Measurements from ENCODE around the gene RESF1. TPM values are rescaled to one million over a fixed set of nuclear protein-coding genes. Genes with fewer than 3 reads are reported as not detected.

RESF1 gene
- total and polyA plus RNA-seq, 10 of the 15 experiments (the other 5 are each of a cell fraction or from before 2014, with no cell fraction given): 18.9 to 81.8 (median 39.7) TPM

DNA sequence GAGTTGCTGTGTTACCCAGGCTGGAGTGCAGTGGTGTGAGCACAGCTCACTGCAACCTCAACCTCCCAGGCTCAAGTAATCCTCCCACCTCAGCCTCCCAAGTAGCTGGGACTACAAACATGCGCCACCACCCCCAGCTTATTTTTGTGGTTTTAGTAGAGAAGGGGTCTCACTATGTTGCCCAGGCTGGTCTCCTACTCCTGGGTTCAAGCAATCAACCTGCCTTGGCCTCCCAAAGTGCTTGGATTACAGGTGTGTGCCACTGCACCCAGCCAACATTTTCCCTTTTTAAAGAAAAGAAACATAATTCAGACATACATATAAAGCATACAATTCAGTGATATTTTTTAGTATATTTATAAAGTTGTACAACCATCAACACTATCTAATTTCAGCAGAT, 44.4 kb downstream of the RESF1 start:
- CTCF ChIA-PET: no interaction called here
- no peaks in the 10 kb centered on the region for H4K20me1 ChIP-seq (ENCODE audit: control insufficient read depth, insufficient read depth)
- ATAC-seq (no peak), DNase-seq (ENCODE audit: low read depth, low spot score) (no peak), FAIRE-seq (no peak)
- no TSS peak for BruUV-seq (replicated peaks)
- H3K36me3 ChIP-seq (ENCODE audit: control insufficient read depth in 2 of 2, insufficient read depth in 2 of 2, low read length in 1 of 2): no peaks in the 10 kb centered on the region
- no peak overlapping the region for H2AFZ ChIP-seq (ENCODE audit: control insufficient read depth, low read depth, low read length)
- H3K9ac ChIP-seq (ENCODE audit: control insufficient read depth, insufficient read depth, low read length): no peak overlapping the region
- SMC1A ChIA-PET (ENCODE audit: uncharacterized antibody, unreplicated experiment): interaction anchor here (0.9 to 1.3 kb wide), 2 partner anchors 73 to 194 kb away, joined by 3 read pairs; no protein-coding TSS in a partner anchor
- intact Hi-C loops (cut with micrococcal nuclease; ENCODE audit: unreplicated experiment) (no loop called here), in situ Hi-C loops (cut with MboI) (no loop called here)
- no peaks in the 10 kb centered on the region for H3K9me3 ChIP-seq (replicated peaks; ENCODE audit: control insufficient read depth, insufficient read depth, low read length)
- H3K79me2 ChIP-seq (ENCODE audit: control insufficient read depth, insufficient read depth, low read length): no peaks in the 10 kb centered on the region
- H3K4me1 ChIP-seq (ENCODE audit: control insufficient read depth, insufficient read depth, low read length): no peaks in the 10 kb centered on the region
- no peak overlapping the region for H3K4me3 ChIP-seq
- POLR2A ChIA-PET: no interaction called here
- H3K27ac ChIP-seq (ENCODE audit: control insufficient read depth, insufficient read depth): no peak overlapping the region
- 100% methylated on average over 1 of the region's 1 CpG for WGBS (ENCODE audit: insufficient coverage, insufficient replicate concordance, low lambda C conversion rate, missing lambda C conversion rate)
- TF ChIP-seq NFXL1 (IDR thresholded peaks at IDR 0.05; ENCODE audit: borderline replicate concordance): no peak
- TF ChIP-seq, protein P1, sequence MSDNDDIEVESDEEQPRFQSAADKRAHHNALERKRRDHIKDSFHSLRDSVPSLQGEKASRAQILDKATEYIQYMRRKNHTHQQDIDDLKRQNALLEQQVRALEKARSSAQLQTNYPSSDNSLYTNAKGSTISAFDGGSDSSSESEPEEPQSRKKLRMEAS (IDR thresholded peaks at IDR 0.05; ENCODE audit: low read depth, low read length): no peak
- TF ChIP-seq, protein P2, sequence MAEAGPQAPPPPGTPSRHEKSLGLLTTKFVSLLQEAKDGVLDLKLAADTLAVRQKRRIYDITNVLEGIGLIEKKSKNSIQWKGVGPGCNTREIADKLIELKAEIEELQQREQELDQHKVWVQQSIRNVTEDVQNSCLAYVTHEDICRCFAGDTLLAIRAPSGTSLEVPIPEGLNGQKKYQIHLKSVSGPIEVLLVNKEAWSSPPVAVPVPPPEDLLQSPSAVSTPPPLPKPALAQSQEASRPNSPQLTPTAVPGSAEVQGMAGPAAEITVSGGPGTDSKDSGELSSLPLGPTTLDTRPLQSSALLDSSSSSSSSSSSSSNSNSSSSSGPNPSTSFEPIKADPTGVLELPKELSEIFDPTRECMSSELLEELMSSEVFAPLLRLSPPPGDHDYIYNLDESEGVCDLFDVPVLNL (IDR thresholded peaks at IDR 0.05; ENCODE audit: low read depth, low read length): no peak
- TF ChIP-seq NR2F1 (conservative IDR thresholded peaks at IDR 0.05): no peak
- TF ChIP-seq ZBED1 (IDR thresholded peaks at IDR 0.05; ENCODE audit: borderline replicate concordance): no peak
- TF ChIP-seq, protein P3, sequence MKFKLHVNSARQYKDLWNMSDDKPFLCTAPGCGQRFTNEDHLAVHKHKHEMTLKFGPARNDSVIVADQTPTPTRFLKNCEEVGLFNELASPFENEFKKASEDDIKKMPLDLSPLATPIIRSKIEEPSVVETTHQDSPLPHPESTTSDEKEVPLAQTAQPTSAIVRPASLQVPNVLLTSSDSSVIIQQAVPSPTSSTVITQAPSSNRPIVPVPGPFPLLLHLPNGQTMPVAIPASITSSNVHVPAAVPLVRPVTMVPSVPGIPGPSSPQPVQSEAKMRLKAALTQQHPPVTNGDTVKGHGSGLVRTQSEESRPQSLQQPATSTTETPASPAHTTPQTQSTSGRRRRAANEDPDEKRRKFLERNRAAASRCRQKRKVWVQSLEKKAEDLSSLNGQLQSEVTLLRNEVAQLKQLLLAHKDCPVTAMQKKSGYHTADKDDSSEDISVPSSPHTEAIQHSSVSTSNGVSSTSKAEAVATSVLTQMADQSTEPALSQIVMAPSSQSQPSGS (IDR thresholded peaks at IDR 0.05; ENCODE audit: low read length): no peak
- TF ChIP-seq IKZF1 (conservative IDR thresholded peaks at IDR 0.05): no peak
- no peak for TF ChIP-seq NRF1 (conservative IDR thresholded peaks at IDR 0.05; ENCODE audit: low read depth, low read length)
- no peak for TF ChIP-seq TCF7 (IDR thresholded peaks at IDR 0.05; ENCODE audit: borderline replicate concordance)
- TF ChIP-seq BCL11A (IDR thresholded peaks at IDR 0.05; ENCODE audit: low read depth, low read length): no peak
- no peak for TF ChIP-seq KAT2A (conservative IDR thresholded peaks at IDR 0.05; ENCODE audit: control insufficient read depth, low read depth, low read length)
- no peak for TF ChIP-seq FOXK2 (IDR thresholded peaks at IDR 0.05)
- TF ChIP-seq POU2F2 (IDR thresholded peaks at IDR 0.05; ENCODE audit: borderline replicate concordance, low read depth, low read length): no peak
- no peak for TF ChIP-seq ESRRA (IDR thresholded peaks at IDR 0.05; ENCODE audit: low read length)
- no peak for TF ChIP-seq SIX5 (IDR thresholded peaks at IDR 0.05; ENCODE audit: low read depth, low read length, severe bottlenecking)
- TF ChIP-seq NR2C1 (IDR thresholded peaks at IDR 0.05): no peak
- TF ChIP-seq, protein P4, sequence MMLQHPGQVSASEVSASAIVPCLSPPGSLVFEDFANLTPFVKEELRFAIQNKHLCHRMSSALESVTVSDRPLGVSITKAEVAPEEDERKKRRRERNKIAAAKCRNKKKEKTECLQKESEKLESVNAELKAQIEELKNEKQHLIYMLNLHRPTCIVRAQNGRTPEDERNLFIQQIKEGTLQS (IDR thresholded peaks at IDR 0.05; ENCODE audit: borderline replicate concordance, extremely low read depth, low read depth, low read length): no peak
- no peak for TF ChIP-seq JUNB (IDR thresholded peaks at IDR 0.05)
- TF ChIP-seq SREBF2 (IDR thresholded peaks at IDR 0.05; ENCODE audit: low read length): no peak
- TF ChIP-seq, protein P5, sequence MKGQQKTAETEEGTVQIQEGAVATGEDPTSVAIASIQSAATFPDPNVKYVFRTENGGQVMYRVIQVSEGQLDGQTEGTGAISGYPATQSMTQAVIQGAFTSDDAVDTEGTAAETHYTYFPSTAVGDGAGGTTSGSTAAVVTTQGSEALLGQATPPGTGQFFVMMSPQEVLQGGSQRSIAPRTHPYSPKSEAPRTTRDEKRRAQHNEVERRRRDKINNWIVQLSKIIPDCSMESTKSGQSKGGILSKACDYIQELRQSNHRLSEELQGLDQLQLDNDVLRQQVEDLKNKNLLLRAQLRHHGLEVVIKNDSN (IDR thresholded peaks at IDR 0.05; ENCODE audit: borderline replicate concordance, extremely low read length, insufficient read depth, low read depth, low read length): no peak
- no peaks in the 10 kb centered on the region for H3K27me3 ChIP-seq (replicated peaks in 1 of 2; ENCODE audit: control insufficient read depth in 2 of 2, insufficient read depth in 2 of 2, low read length in 1 of 2)
- H3K4me2 ChIP-seq (ENCODE audit: control insufficient read depth, insufficient read depth): no peak overlapping the region
- RAD21 ChIA-PET (ENCODE audit: unreplicated experiment): interaction anchor here (1.4 kb wide), 1 partner anchor 350 kb away, joined by 3 read pairs; no protein-coding TSS in a partner anchor

All from GM12878 (cell line).